HepG2 (cell line): ENCODE data around the gene IL6ST. TPM values are rescaled to one million over a fixed set of nuclear protein-coding genes. Genes with fewer than 3 reads are reported as not detected.

Source experiments
- BCLAF1 ChIP-seq: fragments of 450-650 bp; IDR thresholded peaks from 2 replicates; pipeline ENCODE4 v1.6.1; 2017; ENCODE audit warnings: mild to moderate bottlenecking
- DMTF1 ChIP-seq: sonication (generic); formaldehyde crosslinking; IDR thresholded peaks from 2 replicates; pipeline ENCODE4 v1.4.0; 2020; ENCODE audit warnings: mild to moderate bottlenecking, missing genetic modification reagents
- DNMT1 ChIP-seq: sonication (generic); formaldehyde crosslinking; IDR thresholded peaks from 2 replicates; pipeline ENCODE4 v1.5.1; 2020; ENCODE audit warnings: mild to moderate bottlenecking, missing genetic modification reagents
- ELK4 ChIP-seq: sonication (generic); formaldehyde crosslinking; IDR thresholded peaks from 2 replicates; pipeline ENCODE4 v1.9.0; 2021; ENCODE audit warnings: missing genetic modification reagents, borderline replicate concordance
- FOXA1 ChIP-seq, 2 experiments: fragments of 450-650 bp in 1 of 2; sonication (generic) in 1 of 2; formaldehyde crosslinking in 1 of 2; IDR thresholded peaks; 2 replicates each; pipeline versions ENCODE4 v1.4.0 to v1.6.1; 2016 to 2020; ENCODE audit warnings: missing genetic modification reagents in 1 of 2
- FOXO1 ChIP-seq: sonication (generic); formaldehyde crosslinking; IDR thresholded peaks from 2 replicates; pipeline ENCODE4 v1.4.0; 2020; ENCODE audit warnings: missing genetic modification reagents
- GABPA ChIP-seq, 2 experiments: IDR thresholded peaks; 2 replicates each; pipeline ENCODE4 v1.6.1; 2011 to 2016; ENCODE audit warnings: low read depth in 2 of 2, low read length in 1 of 2, missing biosample characterization in 1 of 2, missing genetic modification characterization in 1 of 2
- HDAC1 ChIP-seq: sonication (generic); formaldehyde crosslinking; IDR thresholded peaks from 2 replicates; pipeline ENCODE4 v1.5.1; 2020; ENCODE audit warnings: mild to moderate bottlenecking, missing genetic modification reagents
- JUND ChIP-seq: sonication (generic); formaldehyde crosslinking; IDR thresholded peaks from 2 replicates; pipeline ENCODE4 v1.8.0; 2022; ENCODE audit warnings: mild to moderate bottlenecking, missing genetic modification reagents
- KMT2B ChIP-seq: IDR thresholded peaks from 2 replicates; pipeline ENCODE4 v1.6.1; 2016; ENCODE audit warnings: missing genetic modification reagents, missing compliant biosample characterization
- MEF2D ChIP-seq: sonication (generic); formaldehyde crosslinking; IDR thresholded peaks from 2 replicates; pipeline ENCODE4 v1.5.1; 2020; ENCODE audit warnings: mild to moderate bottlenecking, missing genetic modification reagents
- NFE2L2 ChIP-seq: fragments of 150-350 bp; IDR thresholded peaks from 2 replicates; pipeline ENCODE4 v1.6.1; 2014; ENCODE audit warnings: low read length
- NPAS2 ChIP-seq: sonication (generic); formaldehyde crosslinking; IDR thresholded peaks from 2 replicates; pipeline ENCODE4 v1.8.0; 2022; ENCODE audit warnings: mild to moderate bottlenecking, missing genetic modification reagents, borderline replicate concordance
- ZBTB8A ChIP-seq: sonication (generic); formaldehyde crosslinking; IDR thresholded peaks from 2 replicates; pipeline ENCODE4 v1.4.0; 2020; ENCODE audit warnings: mild to moderate bottlenecking, low read depth, missing genetic modification reagents, borderline replicate concordance
- ZEB1 ChIP-seq: IDR thresholded peaks from 2 replicates; pipeline ENCODE4 v1.6.1; 2012; ENCODE audit warnings: mild to moderate bottlenecking, low read depth, inconsistent platforms; ENCODE audit not compliant: insufficient replicate concordance
- ZIK1 ChIP-seq: sonication (generic); formaldehyde crosslinking; IDR thresholded peaks from 2 replicates; pipeline ENCODE4 v1.5.0; 2020; ENCODE audit warnings: mild to moderate bottlenecking, low read depth, missing genetic modification reagents, borderline replicate concordance
- ZNF101 ChIP-seq: sonication (generic); formaldehyde crosslinking; IDR thresholded peaks from 2 replicates; pipeline ENCODE4 v1.4.0; 2020; ENCODE audit warnings: mild to moderate bottlenecking, low read depth, missing genetic modification reagents, borderline replicate concordance
- ZNF296 ChIP-seq: sonication (generic); formaldehyde crosslinking; conservative IDR thresholded peaks from 2 replicates; pipeline ENCODE4 v1.5.0; 2020; ENCODE audit warnings: mild to moderate bottlenecking, missing genetic modification reagents
- ZNF383 ChIP-seq: sonication (generic); formaldehyde crosslinking; IDR thresholded peaks from 2 replicates; pipeline ENCODE4 v1.4.0; 2020; ENCODE audit warnings: missing genetic modification reagents, mild to moderate bottlenecking, borderline replicate concordance
- ZNF432 ChIP-seq: sonication (generic); formaldehyde crosslinking; IDR thresholded peaks from 2 replicates; pipeline ENCODE4 v1.5.0; 2020; ENCODE audit warnings: missing genetic modification reagents, mild to moderate bottlenecking, borderline replicate concordance
- ZNF552 ChIP-seq: sonication (generic); formaldehyde crosslinking; IDR thresholded peaks from 2 replicates; pipeline ENCODE4 v1.9.0; 2022; ENCODE audit warnings: missing genetic modification reagents, mild to moderate bottlenecking, borderline replicate concordance
- ZNF644 ChIP-seq: IDR thresholded peaks from 2 replicates; pipeline ENCODE4 v1.6.1; 2016; ENCODE audit warnings: low read depth
- ZNF746 ChIP-seq: sonication (generic); formaldehyde crosslinking; IDR thresholded peaks from 2 replicates; pipeline ENCODE4 v1.8.0; 2022; ENCODE audit warnings: mild to moderate bottlenecking, missing genetic modification reagents
- ZNF776 ChIP-seq: sonication (generic); formaldehyde crosslinking; IDR thresholded peaks from 2 replicates; pipeline ENCODE4 v1.4.0; 2020; ENCODE audit warnings: mild to moderate bottlenecking, missing genetic modification reagents
- polyA plus RNA-seq, 8 experiments: library from polyadenylated mRNA; depleted of rRNA in 3 of 8; stranded (reverse) in 7 of 8; unstranded in 1 of 8; fragments of >200 nt; fragmentation: Illumina TruSeq in 4 of 8; extraction: Trizol in 4 of 8; gene quantifications; 2 replicates each; pipeline versions ENCODE4 v1.2.1 to v1.2.3, GENCODE V29; 2011 to 2016; ENCODE audit warnings: low read depth in 4 of 8, missing spikeins in 1 of 8, mixed read lengths in 1 of 8; ENCODE audit not compliant: insufficient read depth in 1 of 8
- total RNA-seq, 5 experiments: library from RNA; depleted of rRNA; stranded (reverse); fragments of >200 nt; fragmentation: Illumina TruSeq; extraction: Trizol; gene quantifications; 2 replicates each; pipeline ENCODE4 v1.2.3, GENCODE V29; 2016; ENCODE audit warnings: low read depth in 1 of 5

IL6ST gene
- total and polyA plus RNA-seq, 2 of the 13 experiments (the other 11 are each of a cell fraction or from before 2014, with no cell fraction given): 66.6 to 166 TPM

GRCh38 chr5:56025151-56025885 is 30.6 kb upstream of the IL6ST start (continued):
- TF ChIP-seq FOXA1 (IDR thresholded peaks at IDR 0.05) (no peak), FOXA1 (CRISPR knock-in tag; IDR thresholded peaks at IDR 0.05) (peak; percentile 87), GABPA (IDR thresholded peaks at IDR 0.05; ENCODE audit: low read depth, low read length) (no peak), GABPA (CRISPR knock-in tag; IDR thresholded peaks at IDR 0.05; ENCODE audit: low read depth) (no peak), DMTF1 (no peak), ZNF644 (peak; percentile 88), NPAS2 (no peak), HDAC1 (CRISPR knock-in tag) (peak; percentile 37; the same call in 1 of the 2 replicates), DNMT1 (no peak), ZNF101 (no peak), NFE2L2 (no peak), BCLAF1 (no peak), ZNF296 (no peak), ZBTB8A (CRISPR knock-in tag) (no peak), ZNF746 (CRISPR knock-in tag) (no peak), ZIK1 (CRISPR knock-in tag) (no peak), ZEB1 (no peak), ZNF776 (CRISPR knock-in tag) (no peak), MEF2D (0 out of 2 replicates have a peak, but pooled peaks have one; percentile 58), KMT2B (CRISPR knock-in tag) (no peak), ZNF552 (CRISPR knock-in tag) (no peak), ZNF383 (CRISPR knock-in tag) (no peak), FOXO1 (CRISPR knock-in tag) (peak; percentile 83), JUND (CRISPR knock-in tag) (peak; percentile 63), ZNF432 (no peak), ELK4 (no peak)
